ENCODE measurements around the gene APOB. TPM values are rescaled to one million over a fixed set of nuclear protein-coding genes. Genes with fewer than 3 reads are reported as not detected.

Gene APOB
- total and polyA plus RNA-seq, 10 of the 15 experiments (the other 5 are each of a cell fraction or from before 2014, with no cell fraction given): 1.4 TPM; not detected in 9

GRCh38 chr2:21001988-21002813 lies 41.7 kb downstream of the APOB start:
- H3K9me3 ChIP-seq (replicated peaks; ENCODE audit: control insufficient read depth, insufficient read depth, low read length): no peaks in the 10 kb centered on the region
- 8% methylated on average over 9 of the region's 9 CpGs for WGBS (ENCODE audit: insufficient coverage, insufficient replicate concordance, low lambda C conversion rate, missing lambda C conversion rate)
- POLR2A ChIA-PET: no interaction called here
- H3K27me3 ChIP-seq (replicated peaks in 1 of 2; ENCODE audit: control insufficient read depth in 2 of 2, insufficient read depth in 2 of 2, low read length in 1 of 2): 0 out of 4 replicates have a peak, but pooled peaks cover 0 to 2% of the 10 kb centered on the region in 2 experiments
- SMC1A ChIA-PET (ENCODE audit: uncharacterized antibody, unreplicated experiment): no interaction called here
- H3K79me2 ChIP-seq (ENCODE audit: control insufficient read depth, insufficient read depth, low read length): no peaks in the 10 kb centered on the region
- no peak for FAIRE-seq
- RAD21 ChIA-PET (ENCODE audit: unreplicated experiment): no interaction called here
- no peak overlapping the region for H3K4me2 ChIP-seq (ENCODE audit: control insufficient read depth, insufficient read depth)
- no peak overlapping the region for H3K9ac ChIP-seq (ENCODE audit: control insufficient read depth, insufficient read depth, low read length)
- no peak overlapping the region for H3K4me3 ChIP-seq
- in situ Hi-C loops (cut with MboI) (no loop called here), intact Hi-C loops (cut with micrococcal nuclease; ENCODE audit: unreplicated experiment) (no loop called here)
- H3K27ac ChIP-seq (ENCODE audit: control insufficient read depth, insufficient read depth): no peak overlapping the region
- H3K36me3 ChIP-seq (ENCODE audit: control insufficient read depth in 2 of 2, insufficient read depth in 2 of 2, low read length in 1 of 2): no peaks in the 10 kb centered on the region
- TF ChIP-seq, protein P1, sequence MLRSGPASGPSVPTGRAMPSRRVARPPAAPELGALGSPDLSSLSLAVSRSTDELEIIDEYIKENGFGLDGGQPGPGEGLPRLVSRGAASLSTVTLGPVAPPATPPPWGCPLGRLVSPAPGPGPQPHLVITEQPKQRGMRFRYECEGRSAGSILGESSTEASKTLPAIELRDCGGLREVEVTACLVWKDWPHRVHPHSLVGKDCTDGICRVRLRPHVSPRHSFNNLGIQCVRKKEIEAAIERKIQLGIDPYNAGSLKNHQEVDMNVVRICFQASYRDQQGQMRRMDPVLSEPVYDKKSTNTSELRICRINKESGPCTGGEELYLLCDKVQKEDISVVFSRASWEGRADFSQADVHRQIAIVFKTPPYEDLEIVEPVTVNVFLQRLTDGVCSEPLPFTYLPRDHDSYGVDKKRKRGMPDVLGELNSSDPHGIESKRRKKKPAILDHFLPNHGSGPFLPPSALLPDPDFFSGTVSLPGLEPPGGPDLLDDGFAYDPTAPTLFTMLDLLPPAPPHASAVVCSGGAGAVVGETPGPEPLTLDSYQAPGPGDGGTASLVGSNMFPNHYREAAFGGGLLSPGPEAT (IDR thresholded peaks at IDR 0.05; ENCODE audit: low read depth): no peak
- no peak for TF ChIP-seq CBX3 (IDR thresholded peaks at IDR 0.05; ENCODE audit: borderline replicate concordance, low read depth)
- TF ChIP-seq EZH2 (IDR thresholded peaks at IDR 0.05; ENCODE audit: borderline replicate concordance, control insufficient read depth, low read depth, low read length): no peak
- TF ChIP-seq, protein P2, sequence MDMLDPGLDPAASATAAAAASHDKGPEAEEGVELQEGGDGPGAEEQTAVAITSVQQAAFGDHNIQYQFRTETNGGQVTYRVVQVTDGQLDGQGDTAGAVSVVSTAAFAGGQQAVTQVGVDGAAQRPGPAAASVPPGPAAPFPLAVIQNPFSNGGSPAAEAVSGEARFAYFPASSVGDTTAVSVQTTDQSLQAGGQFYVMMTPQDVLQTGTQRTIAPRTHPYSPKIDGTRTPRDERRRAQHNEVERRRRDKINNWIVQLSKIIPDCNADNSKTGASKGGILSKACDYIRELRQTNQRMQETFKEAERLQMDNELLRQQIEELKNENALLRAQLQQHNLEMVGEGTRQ (IDR thresholded peaks at IDR 0.05; ENCODE audit: borderline replicate concordance, low read depth, low read length): no peak
- no peak for TF ChIP-seq SPI1 (IDR thresholded peaks at IDR 0.05; ENCODE audit: borderline replicate concordance, insufficient read depth, low read depth, low read length)
- no TSS peak for BruUV-seq (replicated peaks)
- no peaks in the 10 kb centered on the region for H4K20me1 ChIP-seq (ENCODE audit: control insufficient read depth, insufficient read depth)
- no peak for ATAC-seq
- H3K4me1 ChIP-seq (ENCODE audit: control insufficient read depth, insufficient read depth, low read length): no peaks in the 10 kb centered on the region
- no peak overlapping the region for H2AFZ ChIP-seq (ENCODE audit: control insufficient read depth, low read depth, low read length)
- CTCF ChIA-PET: no interaction called here
- DNase-seq (ENCODE audit: low read depth, low spot score): no peak
